HEK293T (cell line): ENCODE results near the gene LRP2.

ENCODE experiments used
- BHLHE40 ChIP-seq: fragments of 450-650 bp; IDR thresholded peaks from 2 replicates; pipeline ENCODE4 v1.6.1; 2016; ENCODE audit warnings: mild to moderate bottlenecking, moderate library complexity, borderline replicate concordance
- ELF4 ChIP-seq: fragments of 450-650 bp; IDR thresholded peaks from 2 replicates; pipeline ENCODE4 v1.6.1; 2017; ENCODE audit warnings: antibody characterized with exemption
- FOXA1 ChIP-seq: fragments of 450-650 bp; IDR thresholded peaks from 2 replicates; pipeline ENCODE4 v1.6.1; 2016; ENCODE audit warnings: mild to moderate bottlenecking
- FOXK2 ChIP-seq: fragments of 450-650 bp; IDR thresholded peaks from 2 replicates; pipeline ENCODE4 v1.6.1; 2016; ENCODE audit warnings: mild to moderate bottlenecking
- FOXM1 ChIP-seq: fragments of 450-650 bp; IDR thresholded peaks from 2 replicates; pipeline ENCODE4 v1.6.1; 2017; ENCODE audit warnings: mild to moderate bottlenecking, borderline replicate concordance
- HDGF ChIP-seq: fragments of 450-650 bp; IDR thresholded peaks from 2 replicates; pipeline ENCODE4 v1.6.1; 2017; ENCODE audit warnings: antibody characterized with exemption, borderline replicate concordance
- SP1 ChIP-seq: fragments of 450-650 bp; IDR thresholded peaks from 2 replicates; pipeline ENCODE4 v1.6.1; 2017
- SUZ12 ChIP-seq: fragments of 450-650 bp; IDR thresholded peaks from 2 replicates; pipeline ENCODE4 v1.6.1; 2016; ENCODE audit warnings: mild to moderate bottlenecking
- TARDBP ChIP-seq: fragments of 450-650 bp; IDR thresholded peaks from 2 replicates; pipeline ENCODE4 v1.6.1; 2016
- TF ChIP-seq, protein P1 (sequence below): fragments of 450-650 bp; IDR thresholded peaks from 2 replicates; pipeline ENCODE4 v1.6.1; 2016

DNA sequence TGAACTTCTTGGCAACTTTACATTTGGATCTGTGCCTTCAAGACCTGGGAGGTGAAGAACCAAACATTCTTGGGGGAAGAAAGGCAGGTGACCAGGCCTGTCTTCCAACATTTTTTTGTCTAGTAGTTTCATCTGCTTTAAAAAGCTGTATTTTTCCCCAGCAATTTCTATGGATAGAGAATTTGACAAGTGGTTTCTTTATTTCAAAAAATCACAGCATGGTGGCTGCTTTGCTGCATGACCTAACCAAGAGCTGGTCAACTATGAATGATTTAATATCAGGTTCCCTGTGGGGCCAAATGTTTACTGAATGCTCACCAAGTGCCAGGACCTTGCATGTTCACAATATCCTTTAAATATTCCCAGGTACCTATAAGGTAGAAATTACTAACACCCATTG is 19.1 kb downstream of the LRP2 start:
- TF ChIP-seq FOXM1: no peak
- no peak for TF ChIP-seq SUZ12
- no peak for TF ChIP-seq SP1
- no peak for TF ChIP-seq FOXK2
- TF ChIP-seq, protein P1, sequence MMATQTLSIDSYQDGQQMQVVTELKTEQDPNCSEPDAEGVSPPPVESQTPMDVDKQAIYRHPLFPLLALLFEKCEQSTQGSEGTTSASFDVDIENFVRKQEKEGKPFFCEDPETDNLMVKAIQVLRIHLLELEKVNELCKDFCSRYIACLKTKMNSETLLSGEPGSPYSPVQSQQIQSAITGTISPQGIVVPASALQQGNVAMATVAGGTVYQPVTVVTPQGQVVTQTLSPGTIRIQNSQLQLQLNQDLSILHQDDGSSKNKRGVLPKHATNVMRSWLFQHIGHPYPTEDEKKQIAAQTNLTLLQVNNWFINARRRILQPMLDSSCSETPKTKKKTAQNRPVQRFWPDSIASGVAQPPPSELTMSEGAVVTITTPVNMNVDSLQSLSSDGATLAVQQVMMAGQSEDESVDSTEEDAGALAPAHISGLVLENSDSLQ: no peak
- no peak for TF ChIP-seq FOXA1
- no peak for TF ChIP-seq HDGF
- TF ChIP-seq BHLHE40: no peak
- TF ChIP-seq TARDBP: no peak
- TF ChIP-seq ELF4: no peak
